ENCODE measurements around the gene TM9SF2.

DNA sequence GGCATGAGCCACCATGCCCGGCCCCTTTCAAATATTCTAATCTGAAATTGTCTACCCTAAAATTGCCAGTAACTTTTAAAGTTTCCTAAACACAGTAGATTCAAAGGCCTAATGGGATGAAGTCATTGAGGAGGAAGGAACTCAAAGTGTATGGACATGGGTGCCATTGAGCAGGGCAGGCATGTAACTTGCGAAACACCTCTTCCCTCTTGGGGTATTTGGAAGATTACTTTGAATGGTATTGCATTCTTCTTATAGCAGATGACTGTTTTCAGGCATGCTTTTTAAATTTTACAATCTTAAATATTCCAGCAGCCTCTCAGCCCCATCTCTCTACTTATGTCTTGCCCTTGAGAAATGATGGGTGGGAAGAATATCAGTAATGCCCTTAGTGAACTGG lies 21.0 kb downstream of the TM9SF2 start:
- TF ChIP-seq NFIC (IDR thresholded peaks at IDR 0.05) = no peak
- TF ChIP-seq EP300 (IDR thresholded peaks at IDR 0.05; ENCODE audit: low read length) = no peak
- no peak for TF ChIP-seq ZC3H8 (IDR thresholded peaks at IDR 0.05)
- TF ChIP-seq, protein P1, sequence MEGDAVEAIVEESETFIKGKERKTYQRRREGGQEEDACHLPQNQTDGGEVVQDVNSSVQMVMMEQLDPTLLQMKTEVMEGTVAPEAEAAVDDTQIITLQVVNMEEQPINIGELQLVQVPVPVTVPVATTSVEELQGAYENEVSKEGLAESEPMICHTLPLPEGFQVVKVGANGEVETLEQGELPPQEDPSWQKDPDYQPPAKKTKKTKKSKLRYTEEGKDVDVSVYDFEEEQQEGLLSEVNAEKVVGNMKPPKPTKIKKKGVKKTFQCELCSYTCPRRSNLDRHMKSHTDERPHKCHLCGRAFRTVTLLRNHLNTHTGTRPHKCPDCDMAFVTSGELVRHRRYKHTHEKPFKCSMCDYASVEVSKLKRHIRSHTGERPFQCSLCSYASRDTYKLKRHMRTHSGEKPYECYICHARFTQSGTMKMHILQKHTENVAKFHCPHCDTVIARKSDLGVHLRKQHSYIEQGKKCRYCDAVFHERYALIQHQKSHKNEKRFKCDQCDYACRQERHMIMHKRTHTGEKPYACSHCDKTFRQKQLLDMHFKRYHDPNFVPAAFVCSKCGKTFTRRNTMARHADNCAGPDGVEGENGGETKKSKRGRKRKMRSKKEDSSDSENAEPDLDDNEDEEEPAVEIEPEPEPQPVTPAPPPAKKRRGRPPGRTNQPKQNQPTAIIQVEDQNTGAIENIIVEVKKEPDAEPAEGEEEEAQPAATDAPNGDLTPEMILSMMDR (IDR thresholded peaks at IDR 0.05 in 2 of 3, conservative IDR thresholded peaks at IDR 0.05 in 1 of 3; ENCODE audit: insufficient read depth in 2 of 3, low read depth in 1 of 3, low read length in 3 of 3) = no peak
- no peak for TF ChIP-seq NR2C2 (CRISPR knock-in tag; IDR thresholded peaks at IDR 0.05)
- TF ChIP-seq NR2C2 (tag; IDR thresholded peaks at IDR 0.05) = no peak
- TF ChIP-seq POLR2A (conservative IDR thresholded peaks at IDR 0.05) = no peak
- no peak for TF ChIP-seq E2F3 (CRISPR knock-in tag; IDR thresholded peaks at IDR 0.05)
- no peak for TF ChIP-seq TCF7L2 (IDR thresholded peaks at IDR 0.05; ENCODE audit: low read depth, low read length)
- TF ChIP-seq SMARCC2 (IDR thresholded peaks at IDR 0.05; ENCODE audit: low read depth) = no peak
- no peak for TF ChIP-seq CREM (IDR thresholded peaks at IDR 0.05; ENCODE audit: low read depth)
- no peak for TF ChIP-seq NFYB (IDR thresholded peaks at IDR 0.05; ENCODE audit: extremely low read depth, insufficient read length)
- TF ChIP-seq SRF (CRISPR knock-in tag; IDR thresholded peaks at IDR 0.05) = no peak
